ENCODE measurements around the gene PKNOX2. TPM values are rescaled to one million over a fixed set of nuclear protein-coding genes. Genes with fewer than 3 reads are reported as not detected.

The PKNOX2 gene
- total RNA-seq, 2 donors from 2014 or later = 5.5 to 6.9 TPM

- no peaks in the 10 kb centered on the region for H3K27me3 ChIP-seq
- H3K4me3 ChIP-seq = no peak overlapping the region
- no peaks in the 10 kb centered on the region for H3K9me3 ChIP-seq
- peaks cover 0 to 15% of the 10 kb centered on the region in 2 donors for H3K4me1 ChIP-seq
- no peak for DNase-seq (ENCODE audit: low spot score)
- H3K27ac ChIP-seq = no peak overlapping the region
- no peak for TF ChIP-seq CTCF (IDR thresholded peaks at IDR 0.05)
- no peaks in the 10 kb centered on the region for H3K36me3 ChIP-seq
Measured at GRCh38 chr11:125384825-125385224, 220.3 kb downstream of the PKNOX2 start.

- Histone ChIP-seq H3K4me1 (peaks cover 0 to 14% of the 10 kb centered on the region in 2 donors), H3K4me3 (no peak overlapping the region), H3K27me3 (no peaks in the 10 kb centered on the region), H3K36me3 (no peaks in the 10 kb centered on the region), H3K27ac (peak overlapping the region; percentile 51 to 82), H3K9me3 (no peaks in the 10 kb centered on the region)
- no peak for DNase-seq (ENCODE audit: low spot score)
- no peak for TF ChIP-seq CTCF (IDR thresholded peaks at IDR 0.05)
Measured at GRCh38 chr11:125387901-125388300, 223.3 kb downstream of the PKNOX2 start.

- H3K27ac ChIP-seq = peak overlapping the region; percentile 51 to 82
- DNase-seq (ENCODE audit: low spot score) = no peak
- H3K27me3 ChIP-seq = no peaks in the 10 kb centered on the region
- TF ChIP-seq CTCF (IDR thresholded peaks at IDR 0.05) = no peak
- H3K9me3 ChIP-seq = no peaks in the 10 kb centered on the region
- H3K4me1 ChIP-seq = peaks cover 0 to 13% of the 10 kb centered on the region in 2 donors
- H3K36me3 ChIP-seq = no peaks in the 10 kb centered on the region
- H3K4me3 ChIP-seq = no peak overlapping the region
Measured at GRCh38 chr11:125388611-125389010, 224.1 kb downstream of the PKNOX2 start.

- no peaks in the 10 kb centered on the region for H3K27me3 ChIP-seq
- H3K27ac ChIP-seq = peak overlapping the region in 1 of 2 donors; percentile 82
- H3K36me3 ChIP-seq = no peaks in the 10 kb centered on the region
- H3K4me3 ChIP-seq = no peak overlapping the region
- no peak for TF ChIP-seq CTCF (IDR thresholded peaks at IDR 0.05)
- no peaks in the 10 kb centered on the region for H3K9me3 ChIP-seq
- H3K4me1 ChIP-seq = peaks cover 0 to 13% of the 10 kb centered on the region in 2 donors
- no peak for DNase-seq (ENCODE audit: low spot score)
Measured at GRCh38 chr11:125389339-125390166, 225.0 kb downstream of the PKNOX2 start.

- DNase-seq (ENCODE audit: low spot score) = no peak
- Histone ChIP-seq H3K27me3 (no peaks in the 10 kb centered on the region), H3K27ac (peak overlapping the region; percentile 32 to 82), H3K4me3 (no peak overlapping the region), H3K9me3 (no peaks in the 10 kb centered on the region), H3K4me1 (peaks cover 0 to 13% of the 10 kb centered on the region in 2 donors), H3K36me3 (no peaks in the 10 kb centered on the region)
- TF ChIP-seq CTCF (IDR thresholded peaks at IDR 0.05) = no peak
Measured at GRCh38 chr11:125390946-125391345, 226.4 kb downstream of the PKNOX2 start.

All from right atrium auricular region (tissue), 2 donors.